RKO (cell line): ENCODE data around the gene YTHDC2.

Source experiments
- DNase-seq: peaks from one replicate; pipeline ENCODE4 v3.0.0-alpha.2; 2016; ENCODE audit warnings: low spot score

YTHDC2 gene

GRCh38 chr5:113513384-113514288 is at the start of gene YTHDC2:
TSS of gene YTHDC2 (plus strand) at chr5:113513694. CDS start at chr5:113513896, 202 bp downstream.
- peak; percentile 92 for DNase-seq

DNA sequence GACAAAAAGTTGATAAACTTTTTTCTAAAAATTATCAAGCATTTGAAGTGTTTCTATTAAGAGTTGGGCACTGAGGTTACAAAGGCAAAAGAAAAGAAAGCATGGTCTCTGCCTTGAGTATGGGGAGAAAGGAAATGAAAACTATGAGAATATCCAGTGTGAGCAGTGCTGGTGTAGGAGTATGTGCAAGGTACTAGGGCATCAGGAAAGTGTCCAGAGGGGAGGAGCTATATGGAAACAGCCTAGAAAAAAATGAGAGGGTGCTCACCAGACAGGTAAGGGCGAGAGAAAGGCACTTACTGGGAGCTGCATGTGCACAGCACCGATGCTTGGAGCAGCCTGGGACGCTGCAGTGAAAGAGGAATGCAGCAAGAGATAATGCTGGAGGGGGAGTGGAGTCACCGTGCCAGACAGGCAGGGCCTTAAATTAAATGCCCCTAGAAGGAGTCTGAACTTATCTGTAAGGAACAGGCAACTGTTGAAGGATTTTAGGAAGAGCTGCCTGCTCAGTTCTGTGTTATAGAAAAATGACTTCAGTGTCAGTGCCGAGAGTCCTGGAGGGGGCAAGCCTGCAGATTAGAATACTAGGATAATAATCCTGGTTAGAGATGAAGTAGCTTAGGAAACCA is 39.3 kb upstream of the YTHDC2 start:
- DNase-seq, result no peak

- no peak for DNase-seq
Measured at GRCh38 chr5:113478691-113479090, 34.8 kb upstream of the YTHDC2 start.

GRCh38 chr5:113480243-113480642 is 33.3 kb upstream of the YTHDC2 start:
- no peak for DNase-seq

- no peak for DNase-seq
Measured at GRCh38 chr5:113487416-113487780, 26.1 kb upstream of the YTHDC2 start.

DNA sequence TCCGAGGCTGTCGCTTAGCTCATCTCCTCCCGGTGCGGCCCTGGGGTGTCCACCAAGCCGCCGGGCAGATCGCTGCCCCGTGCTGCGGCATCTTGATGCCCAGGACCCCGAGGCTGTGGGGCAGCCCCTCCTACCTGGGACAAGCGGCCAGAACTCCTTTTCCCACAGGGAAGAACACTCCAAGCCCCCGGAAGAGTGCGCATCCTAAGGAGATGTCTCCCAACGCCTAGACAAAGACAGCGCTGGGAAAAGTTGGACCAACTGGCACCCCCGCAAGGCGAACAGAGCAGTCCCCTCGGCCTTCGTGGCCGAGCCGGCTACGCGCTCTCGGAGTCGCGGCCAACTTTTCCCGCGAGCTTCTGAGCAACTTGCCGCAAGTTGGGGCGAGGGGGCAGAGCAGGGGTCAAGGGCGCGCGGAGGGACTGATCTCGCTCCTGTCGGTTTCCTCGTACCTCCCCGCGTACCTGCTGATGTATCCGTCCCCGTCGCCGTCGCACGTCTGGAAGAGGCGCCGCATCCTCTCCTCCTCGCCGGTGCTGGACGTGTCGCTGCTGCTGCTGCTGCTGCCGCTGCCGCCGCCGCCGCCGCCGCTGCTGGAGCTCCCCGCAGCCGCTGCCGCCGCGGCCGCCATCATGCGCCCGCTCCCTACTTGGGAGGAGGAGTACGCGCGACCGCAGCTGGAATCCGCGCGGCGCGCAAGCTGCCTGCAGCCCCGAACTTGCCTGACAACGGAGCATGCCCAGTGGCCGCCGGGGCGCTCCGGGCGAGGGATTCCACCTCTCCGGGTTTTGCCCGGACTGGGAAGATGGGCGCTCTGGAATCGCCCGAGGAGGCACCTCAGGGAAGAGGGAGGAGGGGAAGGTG is 25.5 kb upstream of the YTHDC2 start, which contains the start of gene MCC:
Gene MCC (minus strand): TSS at position 673 of the 864 bp plus-strand sequence.
- DNase-seq, result no peak

- no peak for DNase-seq
Measured at GRCh38 chr5:113488645-113489184, 24.8 kb upstream of the YTHDC2 start.

DNA sequence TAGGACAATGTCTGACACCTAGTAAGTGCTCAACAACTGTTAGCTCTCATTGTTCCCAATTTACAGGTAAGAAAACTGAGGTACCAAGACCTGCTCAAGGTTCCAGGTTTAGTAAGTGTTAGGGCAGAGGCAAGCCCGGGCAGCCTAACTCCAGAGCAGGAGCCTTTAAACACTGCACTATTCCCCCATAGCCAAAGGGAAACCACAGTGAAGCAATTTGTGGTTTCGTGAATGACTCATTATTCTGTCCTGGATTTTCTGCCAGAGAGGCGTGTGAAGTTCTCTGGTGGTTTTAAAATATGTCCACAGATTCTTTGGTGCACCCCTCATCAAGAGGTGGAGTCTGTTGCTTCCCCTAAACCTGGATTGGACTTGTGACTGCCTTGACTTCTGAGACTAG is 24.2 kb upstream of the YTHDC2 start:
- peak; percentile 83 for DNase-seq

GRCh38 chr5:113490317-113490716 is 23.2 kb upstream of the YTHDC2 start:
- DNase-seq, result no peak

- no peak for DNase-seq
Measured at GRCh38 chr5:113491022-113491421, 22.5 kb upstream of the YTHDC2 start.

DNA sequence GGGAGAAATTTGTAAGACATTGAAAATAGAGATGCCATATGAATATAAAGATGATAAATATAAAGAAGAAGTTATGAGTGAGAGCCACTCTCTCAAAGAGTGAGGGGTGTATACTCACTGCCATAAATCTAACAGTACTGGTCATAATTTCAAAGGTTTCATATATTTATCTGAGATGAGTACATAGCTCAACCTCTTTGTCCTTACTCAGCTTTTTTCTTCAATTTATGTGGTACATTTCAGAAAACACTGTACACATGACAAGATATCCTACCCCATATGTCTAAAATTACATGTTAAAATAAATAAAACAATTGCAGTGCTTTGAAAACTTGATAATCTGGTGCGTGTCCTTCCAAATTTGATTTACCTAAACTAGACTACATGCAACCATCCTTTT is 20.0 kb upstream of the YTHDC2 start:
- DNase-seq, result no peak

DNA sequence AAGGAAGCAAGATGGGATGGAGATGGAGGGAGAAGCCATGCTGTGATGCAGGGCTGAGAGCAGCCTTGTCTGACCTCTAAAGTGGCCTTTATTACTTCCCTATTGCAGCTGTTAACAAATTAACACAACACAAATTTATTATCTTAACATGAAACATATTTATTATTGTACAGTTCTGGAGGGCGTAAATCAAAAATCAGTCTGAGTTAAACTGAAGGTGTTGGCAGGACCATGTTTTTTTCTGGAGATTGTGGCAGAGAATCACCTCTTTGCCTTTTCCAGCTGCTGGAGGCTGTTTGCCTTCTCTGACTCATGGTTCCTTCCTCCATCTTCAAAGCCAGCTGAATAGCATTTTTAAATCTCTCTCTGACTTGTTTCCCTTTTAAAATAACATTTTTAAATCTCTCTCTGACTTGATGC is 18.1 kb upstream of the YTHDC2 start:
- no peak for DNase-seq

DNA sequence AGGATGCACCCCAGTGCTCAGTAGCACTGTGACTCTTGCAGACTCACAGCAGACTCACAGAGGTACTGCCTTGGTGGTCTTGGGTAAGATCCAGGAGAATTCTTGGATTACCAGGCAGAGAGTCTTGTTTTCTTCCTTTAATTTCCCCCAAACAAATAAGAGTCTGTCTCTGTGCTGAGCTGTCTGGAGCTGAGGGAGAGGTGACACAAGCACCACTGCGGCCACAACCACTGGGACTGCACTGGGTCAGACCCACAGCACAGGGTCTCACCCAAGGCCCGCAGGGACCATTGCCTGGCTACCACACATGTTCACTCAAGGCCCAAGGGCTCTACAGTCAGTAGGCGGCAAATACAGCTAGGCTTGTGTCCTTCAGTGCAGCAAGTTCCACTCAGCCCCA is 11.4 kb upstream of the YTHDC2 start:
- no peak for DNase-seq

GRCh38 chr5:113503146-113503545 is 10.3 kb upstream of the YTHDC2 start:
- DNase-seq, result no peak

GRCh38 chr5:113505181-113505580 is 8.3 kb upstream of the YTHDC2 start:
- DNase-seq, result no peak

DNA sequence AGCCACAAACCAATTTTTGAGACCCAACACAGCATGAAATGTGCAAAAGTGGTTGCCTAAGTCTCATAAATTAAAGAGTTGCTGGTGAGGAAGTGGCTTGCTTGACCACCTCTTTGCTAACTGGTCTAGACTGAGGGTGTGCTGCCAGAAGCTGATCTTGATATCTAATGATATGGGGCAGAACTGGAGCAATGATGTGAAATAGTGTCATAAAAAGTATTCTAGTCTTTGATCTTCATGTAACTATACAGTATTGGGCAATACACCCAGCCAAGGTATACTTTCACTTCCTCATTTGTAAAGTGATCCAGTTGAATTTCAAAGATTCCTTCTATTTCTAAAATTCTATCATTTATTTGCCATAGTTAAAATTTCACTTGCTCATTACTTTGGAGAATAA is 5.9 kb upstream of the YTHDC2 start:
- DNase-seq, result no peak

GRCh38 chr5:113508756-113509155 is 4.7 kb upstream of the YTHDC2 start:
- no peak for DNase-seq

DNA sequence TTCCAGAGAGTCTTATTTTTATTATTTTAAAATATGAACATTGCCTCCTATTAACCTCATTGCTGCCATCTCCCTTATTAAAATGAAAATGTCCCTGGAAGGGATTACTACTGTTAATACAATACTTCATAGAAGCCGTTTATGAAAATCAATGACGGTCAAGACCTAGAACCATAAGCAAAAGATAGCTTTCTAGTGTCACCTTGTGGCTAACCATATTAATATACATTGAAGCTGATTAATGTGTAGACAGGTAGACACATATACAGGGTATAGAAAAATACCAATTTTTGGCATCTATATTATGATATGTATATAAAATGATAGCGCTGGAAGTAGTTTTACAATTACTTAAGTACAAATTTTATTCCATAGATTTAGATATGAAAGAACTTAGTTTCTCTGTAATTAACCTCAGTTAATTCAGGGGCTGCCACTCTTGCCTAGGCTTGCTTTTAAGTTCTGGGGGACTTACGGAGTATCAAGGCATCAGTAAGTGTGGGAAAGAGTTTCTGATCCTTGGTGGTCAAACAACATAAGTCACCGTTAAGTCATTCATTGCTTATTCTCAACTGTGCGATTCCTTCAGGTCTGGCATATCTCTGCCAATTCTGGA is 2.5 kb upstream of the YTHDC2 start:
- peak; percentile 74 for DNase-seq

DNA sequence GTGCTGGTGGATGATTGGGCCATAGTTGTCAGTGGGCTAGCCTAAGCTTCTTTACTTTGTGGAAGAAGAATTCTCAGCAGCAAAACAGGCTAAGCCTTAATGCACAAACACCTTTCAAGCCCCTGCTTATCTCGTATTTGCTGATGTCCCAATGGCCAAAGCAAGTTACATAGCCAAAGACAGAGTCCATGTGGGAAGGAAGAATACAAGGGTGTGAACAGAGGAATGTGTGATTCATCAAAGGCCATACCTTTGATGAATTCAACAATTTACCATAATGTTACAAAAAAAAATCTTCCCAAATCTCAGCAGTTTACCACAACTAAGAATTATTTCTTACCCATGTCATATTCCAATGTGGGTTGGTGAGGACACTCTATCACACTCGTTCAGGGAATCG is 1.2 kb upstream of the YTHDC2 start:
- DNase-seq, result no peak

DNA sequence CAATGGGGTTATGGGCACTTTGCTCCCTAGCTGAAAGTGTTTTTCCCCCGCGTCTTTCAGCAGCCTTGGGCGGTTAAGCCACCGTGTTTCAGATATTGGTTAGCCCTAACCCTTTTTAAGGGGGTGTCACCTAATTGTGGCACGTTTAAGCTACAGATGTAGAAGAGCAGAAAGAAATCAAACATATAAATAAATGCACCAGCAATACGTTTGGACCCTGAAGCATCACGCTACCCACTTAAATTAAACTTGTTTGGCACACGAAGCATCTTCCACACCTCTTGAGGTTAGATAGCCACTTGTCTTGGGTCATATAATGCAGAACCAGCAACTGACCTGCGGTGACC is 768 bp downstream of the YTHDC2 start:
- DNase-seq, result no peak

- no peak for DNase-seq
Measured at GRCh38 chr5:113518884-113519283, 5.4 kb downstream of the YTHDC2 start.

DNA sequence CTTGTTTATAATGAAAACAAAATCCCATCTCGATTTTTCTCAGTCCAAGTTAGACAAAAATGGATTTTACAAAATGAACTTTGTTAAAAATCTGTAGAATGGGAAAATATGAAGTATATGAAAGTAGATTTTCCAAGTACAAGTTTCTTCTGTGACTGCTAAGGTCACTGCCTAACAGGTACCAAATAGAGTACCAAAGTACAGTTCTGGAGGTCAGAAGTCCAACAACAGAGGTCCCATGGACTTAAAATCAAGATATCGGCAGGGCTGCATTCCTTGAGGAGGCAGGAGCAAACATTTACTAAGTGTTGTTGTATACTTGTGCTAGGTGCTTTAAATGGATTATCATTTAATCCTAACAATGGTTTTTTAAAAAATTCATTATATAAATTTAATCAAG is 5.9 kb downstream of the YTHDC2 start:
- no peak for DNase-seq
